Stimulated activated naive CD8-positive, alpha-beta T cell treated with anti-CD3 and anti-CD28 coated beads, Interleukin-15, Interleukin-2, amounts not matched to agents 100 U/mL and 50 U/mL, for 24 hours (primary cell): ENCODE data around the gene KRTAP9-3.
A peak's percentile ranks its signal among the peaks of the same experiment; 100 is the strongest.
"Not testable (repeated sequence)": the region's sequence is repeated elsewhere in the genome, so short reads cannot be mapped to it uniquely, and the experiment has no call there.

Experiments used
- ATAC-seq: fragments of 150-1000 bp; cut with Tn5 transposase; one replicate; pipeline ENCODE4 v1.10.0; 2021
- DNase-seq: peaks from one replicate; pipeline ENCODE4 v3.0.0; 2021

KRTAP9-3 gene, protein sequence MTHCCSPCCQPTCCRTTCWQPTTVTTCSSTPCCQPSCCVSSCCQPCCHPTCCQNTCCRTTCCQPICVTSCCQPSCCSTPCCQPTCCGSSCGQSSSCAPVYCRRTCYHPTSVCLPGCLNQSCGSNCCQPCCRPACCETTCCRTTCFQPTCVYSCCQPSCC

DNA sequence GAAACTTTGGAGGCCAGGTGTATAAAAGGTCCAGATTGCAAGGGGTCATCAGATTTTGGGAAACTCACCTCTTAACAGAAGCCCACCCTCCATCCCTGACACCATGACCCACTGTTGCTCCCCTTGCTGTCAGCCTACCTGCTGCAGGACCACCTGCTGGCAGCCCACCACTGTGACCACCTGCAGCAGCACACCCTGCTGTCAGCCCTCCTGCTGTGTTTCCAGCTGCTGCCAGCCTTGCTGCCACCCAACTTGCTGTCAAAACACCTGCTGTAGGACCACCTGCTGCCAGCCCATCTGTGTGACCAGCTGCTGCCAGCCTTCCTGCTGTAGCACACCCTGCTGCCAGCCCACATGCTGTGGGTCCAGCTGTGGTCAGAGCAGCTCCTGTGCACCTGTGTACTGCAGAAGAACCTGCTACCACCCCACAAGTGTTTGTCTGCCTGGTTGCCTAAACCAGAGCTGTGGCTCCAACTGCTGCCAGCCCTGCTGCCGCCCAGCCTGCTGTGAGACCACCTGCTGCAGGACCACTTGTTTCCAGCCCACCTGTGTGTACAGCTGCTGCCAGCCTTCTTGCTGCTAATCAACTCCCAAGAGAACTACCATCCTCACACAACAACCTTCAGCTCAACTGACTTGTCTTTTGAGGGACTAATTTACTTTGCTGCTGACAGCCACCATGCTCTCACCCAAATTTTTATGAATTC lies at the start of gene KRTAP9-3:
TSS of gene KRTAP9-3 (plus strand) at position 51 of the 707 bp plus-strand sequence. CDS start at position 104, 53 bp downstream.
- not testable (repeated sequence) for ATAC-seq, DNase-seq

DNA sequence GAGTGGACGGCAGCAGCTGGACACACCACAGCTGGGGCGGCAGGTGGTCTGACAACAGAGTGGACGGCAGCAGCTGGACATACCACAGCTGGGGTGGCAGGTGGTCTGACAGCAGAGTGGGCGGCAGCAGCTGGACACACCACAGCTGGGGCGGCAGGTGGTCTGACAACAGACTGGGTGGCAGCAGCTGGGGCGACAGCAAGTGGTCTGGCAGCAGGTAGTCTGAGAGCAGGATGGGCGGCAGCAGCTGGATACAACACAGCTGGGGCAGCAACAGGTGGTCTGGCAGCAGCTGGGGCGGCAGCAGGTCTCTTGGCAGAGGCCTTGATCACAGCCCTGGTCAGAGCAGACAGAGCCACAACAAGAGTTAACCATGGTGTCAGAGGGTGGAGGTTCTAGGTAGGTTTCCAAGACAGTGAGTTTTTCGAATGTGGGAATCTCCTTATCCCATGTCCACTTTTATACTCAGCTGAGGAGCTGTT lies 47.7 kb upstream of the KRTAP9-3 start, which contains the start of gene KRTAP4-1:
TSS of gene KRTAP4-1 (minus strand) at position 432 of the 482 bp plus-strand sequence. CDS start at position 375, 57 bp downstream.
- DNase-seq (no peak), ATAC-seq (no peak)

DNA sequence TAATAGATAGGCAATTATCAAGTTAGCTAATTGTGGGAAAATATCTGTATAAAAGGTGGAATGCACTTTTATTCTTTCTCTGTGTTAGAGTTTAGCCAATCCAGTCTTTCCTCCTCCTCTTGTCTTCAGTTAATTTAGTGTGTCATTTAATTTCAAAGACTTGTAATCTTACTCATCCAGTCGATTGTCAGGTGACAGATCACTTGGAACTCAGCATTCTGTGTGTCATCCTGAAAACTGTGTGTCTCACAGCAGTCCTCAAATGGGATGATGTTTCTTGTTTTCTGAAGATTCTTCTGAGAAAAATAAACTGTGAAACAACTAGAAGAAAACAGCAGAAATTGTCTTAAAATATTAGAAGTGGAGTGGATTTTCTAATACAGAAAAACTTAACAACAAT lies 47.2 kb upstream of the KRTAP9-3 start:
- no peak for DNase-seq
- no peak for ATAC-seq

DNA sequence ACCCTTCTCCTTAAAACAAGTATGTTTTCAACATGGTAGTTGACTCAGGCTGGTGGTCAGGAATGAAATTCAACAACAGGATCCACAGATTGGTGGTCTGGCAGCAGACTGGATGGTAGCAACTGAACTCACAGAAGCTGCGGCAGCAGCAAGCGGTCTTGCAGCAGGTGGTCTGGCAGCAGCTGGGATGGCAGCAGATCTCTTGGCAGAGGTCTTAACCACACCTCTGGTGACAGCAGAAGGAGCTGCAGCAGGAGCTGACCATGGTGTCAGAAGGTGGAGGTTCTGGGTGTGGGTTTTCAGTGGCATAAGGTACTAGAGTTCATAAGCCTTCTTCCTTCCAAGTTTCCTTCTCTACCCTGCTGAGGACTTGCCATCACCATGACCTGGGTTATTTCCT lies 45.4 kb upstream of the KRTAP9-3 start:
- no peak for ATAC-seq
- DNase-seq = no peak

DNA sequence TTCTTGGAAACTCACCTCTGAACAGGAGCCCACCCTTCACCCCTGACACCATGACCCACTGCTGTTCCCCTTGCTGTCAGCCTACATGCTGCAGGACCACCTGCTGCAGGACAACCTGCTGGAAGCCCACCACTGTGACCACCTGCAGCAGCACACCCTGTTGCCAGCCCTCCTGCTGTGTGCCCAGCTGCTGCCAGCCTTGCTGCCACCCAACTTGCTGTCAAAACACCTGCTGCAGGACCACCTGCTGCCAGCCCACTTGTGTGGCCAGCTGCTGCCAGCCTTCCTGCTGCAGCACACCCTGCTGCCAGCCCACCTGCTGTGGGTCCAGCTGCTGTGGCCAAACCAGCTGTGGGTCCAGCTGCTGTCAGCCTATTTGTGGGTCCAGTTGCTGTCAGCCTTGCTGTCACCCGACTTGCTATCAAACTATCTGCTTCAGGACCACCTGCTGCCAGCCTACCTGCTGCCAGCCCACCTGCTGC lies 42.4 kb upstream of the KRTAP9-3 start, which contains the start of gene KRTAP9-1:
TSS of gene KRTAP9-1 (plus strand) at position 51 of the 482 bp plus-strand sequence. CDS start at position 51, 0 bp downstream.
- not testable (repeated sequence) for DNase-seq, ATAC-seq

DNA sequence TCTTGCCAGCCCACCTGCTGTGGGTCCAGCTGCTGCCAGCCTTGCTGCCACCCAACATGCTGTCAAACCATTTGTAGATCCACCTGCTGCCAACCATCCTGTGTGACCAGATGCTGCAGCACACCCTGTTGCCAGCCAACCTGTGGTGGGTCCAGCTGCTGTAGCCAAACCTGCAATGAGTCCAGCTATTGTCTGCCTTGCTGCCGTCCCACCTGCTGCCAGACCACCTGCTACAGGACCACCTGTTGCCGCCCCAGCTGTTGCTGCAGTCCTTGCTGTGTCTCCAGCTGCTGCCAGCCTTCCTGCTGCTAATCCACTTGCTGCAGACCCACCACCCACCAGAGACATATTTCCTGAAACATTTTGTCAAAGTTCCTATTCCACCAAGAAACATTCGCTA lies 41.9 kb upstream of the KRTAP9-3 start:
- no peak for DNase-seq
- ATAC-seq = no peak

DNA sequence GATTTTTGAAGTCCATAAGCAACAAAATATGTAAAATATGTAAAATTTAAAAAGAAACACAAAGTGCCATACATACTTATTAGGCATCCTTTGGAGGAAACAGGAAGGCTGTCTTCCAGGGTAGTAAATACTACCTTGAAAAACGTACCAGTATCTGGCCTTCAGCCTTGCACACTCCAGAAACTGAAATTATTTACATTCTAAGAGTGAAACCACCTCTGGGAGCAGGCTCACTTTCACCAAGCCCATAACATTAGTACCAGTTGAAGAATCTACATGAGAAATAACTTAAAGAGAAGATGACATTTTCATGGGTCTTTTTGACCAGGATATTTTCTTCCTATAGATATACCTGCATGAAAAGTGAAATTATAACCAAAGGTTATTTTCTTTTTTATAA lies 36.2 kb upstream of the KRTAP9-3 start:
- ATAC-seq (no peak), DNase-seq (no peak)

DNA sequence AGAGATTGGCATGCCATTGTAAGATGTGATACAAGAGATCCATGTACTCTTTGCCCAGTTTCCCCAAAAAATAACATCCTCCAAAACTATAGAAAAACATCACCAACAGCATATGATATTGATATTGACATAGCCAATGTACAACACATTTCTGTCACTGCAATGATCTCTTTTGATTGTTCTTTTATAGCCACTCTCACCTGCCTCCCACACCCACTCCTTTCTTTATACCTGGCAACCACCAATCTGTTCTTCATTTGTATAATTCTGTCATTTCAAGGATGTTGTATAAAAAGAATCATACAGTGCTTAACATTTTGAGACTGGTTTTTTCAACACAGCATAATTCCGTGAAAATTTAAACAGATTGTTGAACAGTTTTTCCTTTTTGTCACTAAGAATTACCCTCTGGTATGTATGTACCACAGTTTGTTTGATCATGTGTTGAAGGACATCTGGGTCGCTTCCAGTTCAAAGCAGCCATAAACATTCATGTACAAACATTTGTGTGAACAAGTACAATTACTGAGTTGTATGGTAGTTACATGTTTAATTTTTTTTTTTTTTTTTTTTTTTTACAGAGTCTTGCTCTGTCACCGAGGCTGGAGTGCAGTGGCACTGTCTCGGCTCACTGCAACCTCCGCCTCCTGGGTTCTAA lies 32.7 kb upstream of the KRTAP9-3 start:
- DNase-seq (no peak), ATAC-seq (no peak)

DNA sequence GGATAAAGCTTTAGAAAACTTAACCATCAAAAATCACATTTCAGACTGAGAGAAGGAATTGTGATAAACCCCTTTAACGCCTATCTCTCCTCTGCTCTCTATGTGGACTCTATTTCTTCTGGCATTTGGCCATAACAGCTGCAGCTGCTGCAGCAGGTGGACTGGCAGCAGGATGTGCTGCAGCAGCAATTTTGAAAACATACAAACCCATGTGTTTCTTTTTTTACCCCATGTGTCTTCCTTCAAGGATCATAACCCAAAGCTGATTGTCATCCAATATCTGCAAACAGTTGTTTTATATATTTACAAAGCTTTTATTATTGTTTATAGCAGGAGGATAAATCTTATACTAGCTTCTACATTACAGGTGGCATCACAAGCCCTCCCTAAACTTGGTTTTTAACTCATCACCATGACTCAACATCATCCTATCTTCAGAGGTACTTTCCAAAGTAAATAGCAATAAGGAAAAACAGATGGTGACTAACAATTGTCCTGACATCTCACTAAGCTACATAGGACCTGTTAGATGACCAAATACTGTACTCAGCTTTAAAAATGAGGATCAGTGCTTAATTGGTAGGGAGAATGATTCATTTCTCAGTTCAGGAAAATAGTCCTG lies 20.3 kb upstream of the KRTAP9-3 start:
- peak; percentile 28 for ATAC-seq

DNA sequence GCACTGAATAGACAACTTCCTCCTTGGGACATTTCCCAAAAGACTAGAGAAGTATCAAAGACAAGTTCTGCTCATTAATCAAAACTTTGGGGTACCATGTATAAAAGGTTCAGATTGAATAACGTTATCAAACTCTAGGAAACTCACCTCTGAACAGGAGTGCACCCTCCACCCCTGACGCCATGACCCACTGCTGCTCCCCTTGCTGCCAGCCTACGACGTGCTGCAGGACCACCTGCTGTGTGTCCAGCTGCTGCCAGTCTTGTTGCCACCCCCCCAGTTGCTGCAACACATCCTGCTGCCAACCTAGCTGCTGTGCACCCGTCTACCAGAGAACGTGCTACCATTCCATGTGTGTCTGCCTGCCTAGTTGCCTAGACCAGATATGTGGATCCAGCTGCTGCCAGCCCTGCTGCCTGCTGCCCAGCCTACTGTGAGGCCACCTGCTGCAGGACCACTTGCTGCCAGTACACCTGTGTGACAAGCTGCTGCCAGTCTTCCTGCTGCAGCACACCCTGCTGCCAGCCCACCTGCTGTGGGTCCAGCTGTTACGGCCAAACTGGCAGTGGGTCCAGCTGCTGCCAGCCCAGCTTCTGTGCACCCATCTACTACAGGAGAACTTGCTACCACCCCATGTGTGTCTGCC lies 19.6 kb upstream of the KRTAP9-3 start:
- no peak for DNase-seq
- ATAC-seq = no peak

More for the DNA sequence above, 20.3 kb upstream of the KRTAP9-3 start:
- DNase-seq = no peak

DNA sequence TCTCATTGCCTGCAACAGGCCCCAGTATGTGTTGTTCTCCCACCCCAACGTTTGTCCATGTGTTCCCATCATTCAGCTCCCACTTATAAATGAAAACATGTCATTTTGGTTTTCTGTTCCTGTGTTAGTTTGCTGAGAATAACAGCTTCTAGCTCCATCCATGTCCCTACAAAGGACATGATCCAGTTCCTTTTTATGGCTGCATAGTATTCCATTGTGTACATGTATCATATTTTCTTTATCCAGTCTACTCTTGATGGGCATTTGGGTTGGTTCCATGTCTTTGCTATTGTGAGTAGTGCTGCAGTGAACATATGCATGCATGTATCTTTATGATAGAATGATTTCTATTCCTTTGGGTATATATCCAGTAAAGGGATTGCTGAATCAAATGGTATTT lies 16.6 kb upstream of the KRTAP9-3 start:
- DNase-seq (no peak), ATAC-seq (no peak)

DNA sequence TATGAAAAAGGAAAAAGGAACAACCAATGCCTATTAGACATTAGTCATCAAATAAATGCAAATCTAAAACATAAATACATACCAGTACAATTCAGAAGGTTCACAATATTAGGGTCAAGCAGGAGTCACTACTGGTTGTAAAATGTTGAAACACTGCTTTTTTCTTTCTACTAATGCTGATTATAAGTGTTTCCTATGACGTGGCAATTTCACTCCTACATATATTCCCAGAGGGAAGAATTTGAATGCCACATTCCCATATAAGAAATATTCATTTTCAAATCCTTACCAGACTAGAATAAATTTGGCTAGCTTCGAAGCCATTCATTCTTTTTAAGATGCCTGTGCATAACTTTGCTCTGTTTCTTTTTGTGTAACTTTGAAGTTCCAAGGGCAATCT lies 8.4 kb upstream of the KRTAP9-3 start:
- ATAC-seq (no peak), DNase-seq (no peak)

DNA sequence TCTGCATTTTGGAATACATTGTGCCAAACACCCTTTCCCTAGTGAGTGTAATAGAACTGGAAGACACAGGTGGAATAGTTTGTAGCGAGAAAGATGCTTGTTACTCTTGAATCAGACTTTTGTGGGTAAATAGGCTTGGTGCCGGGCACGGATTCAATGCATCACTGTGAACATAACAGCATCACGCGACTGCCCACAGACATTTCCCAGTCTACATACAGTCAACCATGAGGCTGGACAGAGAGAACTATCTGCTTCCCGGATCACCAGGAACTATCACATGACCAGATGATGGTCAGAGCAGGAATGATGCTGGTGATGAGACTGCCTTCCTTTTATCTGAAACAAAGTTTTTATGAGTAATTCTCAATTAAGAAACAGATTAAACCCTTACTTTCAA lies 6.2 kb upstream of the KRTAP9-3 start:
- DNase-seq (no peak), ATAC-seq (no peak)

DNA sequence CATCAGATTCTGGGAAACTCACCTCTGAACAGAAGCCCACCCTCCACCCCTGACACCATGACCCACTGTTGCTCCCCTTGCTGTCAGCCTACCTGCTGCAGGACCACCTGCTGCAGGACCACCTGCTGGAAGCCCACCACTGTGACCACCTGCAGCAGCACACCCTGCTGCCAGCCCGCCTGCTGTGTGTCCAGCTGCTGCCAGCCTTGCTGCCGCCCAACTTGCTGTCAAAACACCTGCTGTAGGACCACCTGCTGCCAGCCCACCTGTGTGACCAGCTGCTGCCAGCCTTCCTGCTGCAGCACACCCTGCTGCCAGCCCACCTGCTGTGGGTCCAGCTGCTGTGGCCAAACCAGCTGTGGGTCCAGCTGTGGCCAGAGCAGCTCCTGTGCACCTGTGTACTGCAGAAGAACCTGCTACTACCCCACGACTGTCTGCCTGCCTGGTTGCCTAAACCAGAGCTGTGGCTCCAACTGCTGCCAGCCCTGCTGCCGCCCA lies 5.6 kb upstream of the KRTAP9-3 start, which contains the start of gene KRTAP9-2:
TSS of gene KRTAP9-2 (plus strand) at position 51 of the 498 bp plus-strand sequence. CDS start at position 58, 7 bp downstream.
- ATAC-seq = not testable (repeated sequence)

DNA sequence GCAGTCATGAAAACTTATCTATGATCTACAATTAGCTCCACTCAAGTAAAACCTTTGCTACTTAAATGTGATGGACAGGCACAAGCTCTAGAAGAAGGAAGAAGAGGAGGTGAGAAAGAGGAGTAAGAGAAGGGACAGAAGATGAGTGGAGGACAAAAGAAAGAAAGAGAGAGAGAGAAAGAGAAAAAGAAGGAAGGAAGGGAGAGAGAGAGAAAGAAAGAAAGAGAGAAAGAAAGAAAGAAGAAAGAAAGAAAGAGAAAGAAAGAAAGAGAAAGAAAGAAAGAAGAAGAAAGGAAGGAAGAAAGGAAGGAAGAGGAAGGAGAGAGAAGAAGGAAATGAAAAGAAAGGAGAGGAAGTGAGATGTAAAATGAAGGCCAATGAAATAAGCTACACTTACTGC lies 2.2 kb upstream of the KRTAP9-3 start:
- DNase-seq (no peak), ATAC-seq (no peak)

More for the DNA sequence above, 5.6 kb upstream of the KRTAP9-3 start, which contains the start of gene KRTAP9-2:
- not testable (repeated sequence) for DNase-seq

DNA sequence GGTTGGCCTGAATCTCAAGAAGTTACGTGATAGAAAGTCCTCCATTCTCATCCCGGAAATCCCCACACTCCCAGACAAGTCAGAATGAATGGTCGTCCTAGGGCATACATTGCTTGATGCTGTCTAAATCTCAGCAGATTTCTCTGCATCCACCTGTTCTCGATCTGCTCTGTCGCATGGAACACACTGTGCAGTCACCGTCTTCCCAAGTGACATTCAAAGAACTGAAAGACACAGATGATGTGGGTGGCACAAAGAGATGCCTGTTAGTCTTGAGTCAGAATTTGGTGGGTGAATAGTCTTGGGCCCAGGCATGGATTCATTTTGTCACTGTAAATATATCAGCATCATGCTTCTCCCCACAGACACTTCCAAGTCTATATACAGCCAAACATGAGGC lies 518 bp upstream of the KRTAP9-3 start:
- ATAC-seq = no peak
- no peak for DNase-seq

DNA sequence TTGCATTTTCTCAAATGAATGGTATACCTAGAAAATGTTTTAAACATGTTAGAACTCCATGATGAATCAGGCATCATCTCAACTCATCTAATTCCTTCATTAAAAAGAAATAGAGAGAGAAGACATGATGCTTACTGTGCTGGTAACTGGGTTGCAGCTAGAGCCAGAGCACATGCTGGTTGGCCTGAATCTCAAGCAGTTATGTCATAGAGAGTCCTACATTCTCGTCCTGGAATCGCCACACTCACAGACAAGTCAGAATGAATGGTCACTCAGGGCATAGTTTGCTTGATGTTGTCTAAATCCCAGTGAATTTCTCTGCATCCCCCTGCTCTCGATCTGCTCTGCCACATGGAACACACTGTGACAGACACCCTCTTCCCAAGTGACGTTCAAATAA lies 4.9 kb downstream of the KRTAP9-3 start:
- not testable (repeated sequence) for ATAC-seq, DNase-seq

DNA sequence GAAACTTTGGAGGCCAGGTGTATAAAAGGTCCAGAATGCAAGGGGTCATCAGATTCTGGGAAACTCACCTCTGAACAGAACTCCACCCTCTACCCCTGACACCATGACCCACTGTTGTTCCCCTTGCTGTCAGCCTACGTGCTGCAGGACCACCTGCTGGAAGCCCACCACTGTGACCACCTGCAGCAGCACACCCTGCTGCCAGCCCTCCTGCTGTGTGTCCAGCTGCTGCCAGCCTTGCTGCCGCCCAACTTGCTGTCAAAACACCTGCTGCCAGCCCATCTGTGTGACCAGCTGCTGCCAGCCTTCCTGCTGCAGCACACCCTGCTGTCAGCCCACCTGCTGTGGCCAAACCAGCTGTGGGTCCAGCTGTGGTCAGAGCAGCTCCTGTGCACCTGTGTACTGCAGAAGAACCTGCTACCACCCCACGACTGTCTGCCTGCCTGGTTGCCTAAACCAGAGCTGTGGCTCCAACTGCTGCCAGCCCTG lies 5.7 kb downstream of the KRTAP9-3 start, which contains the start of gene KRTAP9-8:
TSS of gene KRTAP9-8 (plus strand) at position 51 of the 489 bp plus-strand sequence. CDS start at position 104, 53 bp downstream.
- not testable (repeated sequence) for DNase-seq, ATAC-seq

DNA sequence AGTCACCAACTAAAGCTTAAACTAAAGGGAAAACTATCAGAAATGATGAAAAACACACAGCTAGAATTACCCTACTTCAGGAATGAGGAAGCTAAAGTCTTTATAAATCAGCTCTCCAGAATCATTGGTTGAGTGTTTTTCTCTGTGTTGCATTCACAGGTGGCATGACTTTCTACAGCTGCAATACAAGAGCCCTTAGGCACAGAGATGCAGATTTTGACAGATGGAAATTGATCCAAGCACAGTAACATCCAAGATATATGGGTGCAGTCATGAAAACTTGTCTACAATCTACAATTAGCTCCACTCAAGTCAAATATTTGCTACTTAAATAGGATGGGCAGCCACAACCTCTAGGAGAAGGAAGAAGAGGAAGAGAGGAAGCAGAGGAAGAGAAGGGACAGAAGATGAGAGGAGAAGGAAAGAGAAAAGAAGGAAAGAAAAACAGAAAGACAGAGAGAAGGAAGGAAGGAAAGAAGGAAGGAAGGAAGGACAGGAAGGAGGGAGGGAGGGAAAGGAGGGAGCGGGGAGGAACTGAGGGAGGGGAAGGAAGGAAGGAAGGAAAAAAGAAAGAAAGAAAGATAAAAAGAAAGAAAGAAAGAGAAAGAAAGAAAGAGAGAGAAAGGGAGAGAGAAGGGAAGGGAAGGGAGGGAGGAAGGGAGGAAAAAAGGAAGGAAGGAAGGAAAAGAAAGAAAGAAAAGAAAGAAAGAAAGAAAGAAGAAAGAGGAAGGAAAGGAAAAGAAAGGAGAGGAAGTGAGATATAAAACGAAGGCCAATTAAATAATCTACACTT lies 14.9 kb downstream of the KRTAP9-3 start:
- not testable (repeated sequence) for DNase-seq, ATAC-seq

DNA sequence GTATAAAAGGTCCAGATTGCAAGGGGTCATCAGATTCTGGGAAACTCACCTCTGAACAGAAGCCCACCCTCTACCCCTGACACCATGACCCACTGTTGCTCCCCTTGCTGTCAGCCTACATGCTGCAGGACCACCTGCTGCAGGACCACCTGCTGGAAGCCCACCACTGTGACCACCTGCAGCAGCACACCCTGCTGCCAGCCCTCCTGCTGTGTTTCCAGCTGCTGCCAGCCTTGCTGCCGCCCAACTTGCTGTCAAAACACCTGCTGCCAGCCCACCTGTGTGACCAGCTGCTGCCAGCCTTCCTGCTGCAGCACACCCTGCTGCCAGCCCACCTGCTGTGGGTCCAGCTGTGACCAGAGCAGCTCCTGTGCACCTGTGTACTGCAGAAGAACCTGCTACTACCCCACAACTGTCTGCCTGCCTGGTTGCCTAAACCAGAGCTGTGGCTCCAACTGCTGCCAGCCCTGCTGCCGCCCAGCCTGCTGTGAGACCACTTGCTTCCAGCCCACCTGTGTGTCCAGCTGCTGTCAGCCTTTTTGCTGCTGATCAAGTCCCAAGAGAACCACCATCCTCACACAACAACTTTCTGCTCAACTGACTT lies 17.5 kb downstream of the KRTAP9-3 start, which contains the start of gene KRTAP9-4:
TSS of gene KRTAP9-4 (plus strand) at position 51 of the 604 bp plus-strand sequence. CDS start at position 85, 34 bp downstream.
- ATAC-seq, DNase-seq: not testable (repeated sequence)
